Adipocyte (in vitro differentiated cells): ENCODE results near the gene RALGPS1.

Experiments
- DNase-seq: peaks from one replicate; pipeline ENCODE4 v3.0.0-alpha.2; 2015; ENCODE audit warnings: low read depth
- H3K27me3 ChIP-seq: replicated peaks from 2 replicates; pipeline ENCODE4 v1.7.0; 2013; ENCODE audit warnings: mild to moderate bottlenecking, low read length, moderate library complexity; ENCODE audit not compliant: control insufficient read depth, insufficient read depth
- H3K36me3 ChIP-seq: 2 replicates; pipeline ENCODE4 v1.7.0; 2013; ENCODE audit warnings: low read length, mild to moderate bottlenecking, moderate library complexity; ENCODE audit not compliant: control insufficient read depth, insufficient read depth, severe bottlenecking
- H3K4me1 ChIP-seq: 2 replicates; pipeline ENCODE4 v1.7.0; 2013; ENCODE audit warnings: mild to moderate bottlenecking, low read length, moderate library complexity; ENCODE audit not compliant: control insufficient read depth, insufficient read depth
- H3K4me3 ChIP-seq: 2 replicates; pipeline ENCODE4 v1.7.0; 2013; ENCODE audit warnings: mild to moderate bottlenecking, low read length, moderate library complexity
- H3K9ac ChIP-seq: 2 replicates; pipeline ENCODE4 v1.7.0; 2013; ENCODE audit warnings: mild to moderate bottlenecking, low read length, moderate library complexity
- H3K9me3 ChIP-seq: 2 replicates; pipeline ENCODE4 v1.7.0; 2013; ENCODE audit warnings: mild to moderate bottlenecking, low read length, moderate library complexity; ENCODE audit not compliant: control insufficient read depth

RALGPS1 gene

DNA sequence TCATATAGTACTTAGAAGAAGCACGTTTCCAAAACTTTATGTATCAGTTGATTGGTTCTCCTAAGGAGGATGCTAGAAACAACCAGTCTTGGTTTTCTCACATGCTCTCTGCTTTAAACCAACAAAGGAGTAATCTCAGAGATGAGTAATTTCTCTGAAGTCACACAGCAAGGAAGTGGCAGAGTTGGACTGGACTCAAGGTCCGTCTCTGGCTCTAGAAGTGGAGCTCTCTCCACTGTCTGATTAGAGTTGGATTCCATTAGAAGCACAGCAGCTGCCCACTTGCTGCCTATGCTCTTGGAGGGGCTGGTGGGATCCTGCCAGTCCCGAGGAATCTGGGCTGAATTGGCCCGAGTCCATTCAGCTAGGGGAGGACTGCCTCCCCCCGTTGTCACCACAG is 21.0 kb downstream of the RALGPS1 start:
- no peaks in the 10 kb centered on the region for H3K9me3 ChIP-seq

DNA sequence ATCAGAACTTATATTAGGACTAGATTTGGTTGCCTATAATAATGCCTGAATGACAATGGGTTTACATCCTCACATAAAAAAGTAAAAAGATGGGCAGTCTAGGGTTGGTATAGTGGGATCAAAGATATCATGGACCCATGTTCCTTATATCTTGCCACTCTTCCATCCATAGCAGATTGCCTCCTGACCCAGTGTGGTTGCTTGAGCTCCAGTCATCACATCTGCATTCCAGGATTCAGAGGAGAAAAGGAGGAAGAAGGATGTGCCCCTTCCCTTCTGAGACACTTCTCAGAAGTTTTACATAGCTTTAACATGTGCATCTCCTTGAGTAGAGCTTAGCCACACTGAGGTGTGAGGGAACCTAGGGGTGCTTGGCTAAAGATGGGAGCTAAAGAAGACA is 22.9 kb downstream of the RALGPS1 start:
- no peak for DNase-seq
- Histone ChIP-seq H3K9ac (no peak overlapping the region), H3K9me3 (no peaks in the 10 kb centered on the region), H3K4me1 (peaks cover 3% of the 10 kb centered on the region), H3K4me3 (no peak overlapping the region), H3K36me3 (no peaks in the 10 kb centered on the region), H3K27me3 (peaks cover 27% of the 10 kb centered on the region)

More for the DNA sequence above, 21.0 kb downstream of the RALGPS1 start:
- no peak overlapping the region for H3K9ac ChIP-seq
- DNase-seq = no peak
- no peaks in the 10 kb centered on the region for H3K4me1 ChIP-seq
- peaks cover 39% of the 10 kb centered on the region for H3K27me3 ChIP-seq
- no peaks in the 10 kb centered on the region for H3K36me3 ChIP-seq
- H3K4me3 ChIP-seq = no peak overlapping the region

DNA sequence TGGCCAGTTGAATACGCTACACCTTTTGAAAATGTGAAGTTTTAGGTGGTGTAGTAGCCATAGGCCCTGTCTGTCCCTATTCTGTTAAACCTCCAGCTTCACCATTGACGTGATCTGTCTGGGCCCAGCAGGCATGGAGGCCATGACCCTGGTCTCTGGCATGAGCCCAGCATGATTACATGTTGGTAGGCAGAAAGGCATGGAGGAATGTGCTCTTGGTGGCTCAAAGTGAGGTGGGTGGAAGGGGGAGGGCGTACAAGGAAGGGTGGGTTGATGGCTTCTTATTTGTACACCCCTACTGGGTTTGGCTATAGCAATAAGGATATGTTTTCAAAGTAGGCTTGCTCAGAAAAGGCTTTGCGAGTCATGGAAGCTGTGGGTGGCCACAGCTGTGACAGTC is 23.7 kb downstream of the RALGPS1 start:
- no peaks in the 10 kb centered on the region for H3K9me3 ChIP-seq
- DNase-seq = no peak
- H3K9ac ChIP-seq = no peak overlapping the region
- H3K27me3 ChIP-seq = peaks cover 26% of the 10 kb centered on the region
- H3K4me3 ChIP-seq = no peak overlapping the region
- H3K4me1 ChIP-seq = peaks cover 3% of the 10 kb centered on the region
- H3K36me3 ChIP-seq = no peaks in the 10 kb centered on the region

DNA sequence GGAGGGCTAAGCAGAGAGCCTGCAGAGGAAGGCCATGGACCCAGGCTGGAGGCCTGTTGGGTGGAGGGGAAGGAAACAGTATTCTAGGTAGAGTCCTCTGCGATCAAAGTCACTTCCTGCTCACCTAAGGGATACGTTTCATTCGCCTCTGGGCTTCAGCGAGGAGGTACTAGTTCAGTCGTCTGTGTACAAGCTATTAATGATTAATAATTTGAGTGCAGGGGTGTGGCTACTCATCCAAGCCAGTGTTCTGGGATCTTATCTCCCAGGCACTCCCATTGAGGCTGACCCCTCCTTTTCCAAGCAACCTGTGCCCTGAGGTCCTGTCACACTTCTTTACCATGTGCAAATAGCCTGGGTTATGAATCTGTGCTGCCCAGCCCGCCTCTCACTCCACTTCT is 25.2 kb downstream of the RALGPS1 start:
- no peaks in the 10 kb centered on the region for H3K9me3 ChIP-seq
- no peak overlapping the region for H3K4me3 ChIP-seq
- H3K9ac ChIP-seq = no peak overlapping the region
- DNase-seq = no peak
- H3K27me3 ChIP-seq = peaks cover 13% of the 10 kb centered on the region
- peaks cover 3% of the 10 kb centered on the region for H3K4me1 ChIP-seq
- H3K36me3 ChIP-seq = no peaks in the 10 kb centered on the region

DNA sequence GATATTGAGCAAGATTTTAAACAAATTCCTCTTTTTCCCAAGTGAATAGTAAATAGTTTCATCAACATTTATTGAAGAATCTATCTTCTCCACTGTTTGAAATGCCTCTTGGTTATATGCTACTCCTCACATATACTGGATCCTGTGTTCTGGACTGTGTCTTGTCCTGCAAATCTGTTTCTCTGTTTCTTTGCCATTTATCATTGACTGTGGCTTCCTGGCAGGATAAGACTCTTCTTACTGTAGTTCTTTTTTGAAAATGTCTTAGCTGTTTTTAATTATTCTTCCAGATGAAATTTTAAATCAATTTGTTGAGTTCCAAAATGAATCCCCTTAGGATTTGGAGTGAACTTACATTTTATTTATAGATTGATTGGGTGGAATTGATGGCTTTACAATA is 27.8 kb downstream of the RALGPS1 start:
- peaks cover 3% of the 10 kb centered on the region for H3K4me1 ChIP-seq
- no peak overlapping the region for H3K4me3 ChIP-seq
- peaks cover 18% of the 10 kb centered on the region for H3K27me3 ChIP-seq
- no peak for DNase-seq
- H3K36me3 ChIP-seq = no peaks in the 10 kb centered on the region
- H3K9me3 ChIP-seq = no peaks in the 10 kb centered on the region
- H3K9ac ChIP-seq = no peak overlapping the region

DNA sequence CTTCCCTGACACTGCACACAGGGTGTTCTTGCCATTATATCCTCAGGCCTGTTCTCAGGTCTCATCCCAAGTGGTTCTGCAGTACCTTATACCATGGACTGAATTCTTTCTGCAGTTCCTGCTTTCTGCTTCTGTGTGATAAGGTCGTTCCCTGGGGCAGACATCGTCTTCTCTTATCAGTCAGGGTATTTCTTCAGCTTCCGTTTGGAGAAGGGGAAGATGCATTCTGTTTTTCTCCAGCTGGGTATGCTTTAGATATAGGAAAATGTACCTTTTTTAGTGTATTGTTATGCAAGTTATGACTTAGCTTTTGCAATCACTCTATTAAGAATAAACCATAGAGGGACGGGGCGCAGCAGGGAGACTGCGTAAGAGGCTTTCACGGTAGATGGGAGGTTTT is 31.1 kb downstream of the RALGPS1 start:
- Histone ChIP-seq H3K9ac (no peak overlapping the region), H3K4me3 (no peak overlapping the region), H3K27me3 (peaks cover 11% of the 10 kb centered on the region), H3K4me1 (peaks cover 3% of the 10 kb centered on the region), H3K9me3 (no peaks in the 10 kb centered on the region), H3K36me3 (no peaks in the 10 kb centered on the region)
- no peak for DNase-seq

DNA sequence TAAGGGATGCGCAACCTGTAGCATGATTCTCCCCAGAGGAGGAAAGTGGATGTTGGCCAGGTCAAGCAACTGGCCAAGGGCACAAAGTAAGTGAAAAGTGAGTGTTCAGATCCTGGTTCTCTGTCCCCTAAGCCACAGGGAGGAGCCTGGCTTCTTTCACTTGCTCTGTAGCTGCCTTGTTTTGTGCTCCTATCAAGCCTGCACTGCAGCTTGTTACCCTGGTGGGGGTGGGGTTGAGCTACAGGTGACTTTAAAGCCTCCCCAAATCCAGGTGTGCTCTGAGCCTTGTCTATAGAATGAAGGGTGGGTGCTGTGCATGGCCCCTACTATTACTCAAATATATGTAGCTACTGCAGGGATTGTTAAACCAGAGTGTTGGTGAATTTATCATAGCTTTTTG is 32.9 kb downstream of the RALGPS1 start:
- no peak overlapping the region for H3K4me3 ChIP-seq
- no peak for DNase-seq
- H3K4me1 ChIP-seq = no peaks in the 10 kb centered on the region
- H3K36me3 ChIP-seq = no peaks in the 10 kb centered on the region
- peaks cover 14% of the 10 kb centered on the region for H3K27me3 ChIP-seq
- no peaks in the 10 kb centered on the region for H3K9me3 ChIP-seq
- H3K9ac ChIP-seq = no peak overlapping the region

DNA sequence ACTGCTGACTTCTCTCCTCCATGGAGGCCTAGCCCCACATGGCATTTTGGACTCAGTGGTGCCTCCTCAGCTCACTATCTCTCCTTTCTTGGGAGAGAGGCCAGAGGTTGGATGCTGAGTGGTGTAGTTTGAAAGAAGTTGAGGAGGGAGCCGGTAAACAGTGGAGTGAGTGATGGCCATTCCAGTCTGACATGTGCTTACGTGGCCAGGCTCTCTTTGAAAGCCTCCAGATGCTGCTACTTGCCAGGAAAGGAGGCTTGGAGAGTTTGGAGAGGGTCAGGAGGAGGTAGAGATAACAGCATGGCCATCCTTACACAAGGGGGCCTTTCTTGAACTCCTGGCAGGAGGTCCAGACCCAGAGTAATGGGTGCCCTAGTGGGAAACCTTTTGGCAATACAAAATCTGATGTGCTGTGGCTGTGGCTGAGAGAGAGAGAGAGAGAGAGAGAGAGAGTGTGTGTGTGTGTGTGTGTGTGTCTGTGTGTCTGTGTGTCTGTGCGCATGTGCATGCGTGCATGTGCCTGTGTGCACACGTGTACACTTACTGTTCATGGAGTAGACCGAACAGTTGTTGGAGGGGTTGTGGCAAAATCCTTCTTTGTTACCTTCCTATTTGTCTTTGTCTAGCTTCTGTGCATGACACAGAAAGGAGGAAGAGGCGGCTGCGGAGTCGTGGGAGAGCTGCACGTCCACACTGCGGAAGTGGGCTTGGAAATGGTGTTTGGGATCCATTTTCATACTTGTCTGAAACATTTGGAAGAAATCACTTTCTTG is 37.8 kb downstream of the RALGPS1 start:
- Histone ChIP-seq H3K27me3 (peaks cover 9% of the 10 kb centered on the region), H3K4me3 (no peak overlapping the region), H3K4me1 (peaks cover 5% of the 10 kb centered on the region), H3K9me3 (no peaks in the 10 kb centered on the region), H3K9ac (no peak overlapping the region), H3K36me3 (no peaks in the 10 kb centered on the region)
- DNase-seq = no peak

DNA sequence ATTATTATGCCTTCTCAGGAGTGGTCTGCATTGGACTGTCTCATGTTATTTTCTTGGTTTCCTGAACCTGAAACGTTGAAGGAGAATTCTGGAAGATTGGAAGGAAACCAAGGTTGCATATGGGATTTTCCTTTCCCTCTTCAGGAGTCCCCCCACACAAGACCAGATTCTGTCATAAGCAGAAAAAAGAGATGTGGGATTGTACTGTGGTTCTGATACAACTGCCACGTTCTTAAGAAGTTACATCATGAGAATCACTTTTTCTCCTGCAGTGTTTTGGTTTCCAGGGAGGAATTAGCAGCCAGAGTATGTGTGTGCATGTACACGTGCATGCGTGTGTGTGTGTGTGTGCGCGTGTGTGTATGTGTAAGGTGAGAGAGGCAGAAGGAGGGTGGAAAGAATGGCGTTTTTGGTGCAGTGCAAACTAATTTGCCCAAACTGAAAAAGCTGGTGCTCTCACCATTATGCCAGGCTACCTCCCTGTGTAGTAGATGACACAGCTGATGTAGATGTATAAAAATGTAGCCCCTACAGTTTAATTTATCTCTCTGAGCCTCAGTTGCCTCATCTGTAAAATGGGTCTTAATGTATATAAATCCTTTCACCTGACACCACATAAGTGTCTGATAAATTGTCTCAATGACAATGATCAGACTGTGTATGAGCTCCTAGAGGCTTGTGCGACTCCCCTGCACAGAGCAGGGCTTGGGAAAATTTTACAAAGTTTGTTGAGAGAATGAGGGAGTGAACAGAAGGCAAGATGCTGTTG is 38.6 kb downstream of the RALGPS1 start:
- no peaks in the 10 kb centered on the region for H3K36me3 ChIP-seq
- no peak overlapping the region for H3K4me3 ChIP-seq
- peak; percentile 33 for DNase-seq
- H3K27me3 ChIP-seq = peaks cover 7% of the 10 kb centered on the region
- H3K9me3 ChIP-seq = no peaks in the 10 kb centered on the region
- H3K9ac ChIP-seq = no peak overlapping the region
- H3K4me1 ChIP-seq = peaks cover 9% of the 10 kb centered on the region

DNA sequence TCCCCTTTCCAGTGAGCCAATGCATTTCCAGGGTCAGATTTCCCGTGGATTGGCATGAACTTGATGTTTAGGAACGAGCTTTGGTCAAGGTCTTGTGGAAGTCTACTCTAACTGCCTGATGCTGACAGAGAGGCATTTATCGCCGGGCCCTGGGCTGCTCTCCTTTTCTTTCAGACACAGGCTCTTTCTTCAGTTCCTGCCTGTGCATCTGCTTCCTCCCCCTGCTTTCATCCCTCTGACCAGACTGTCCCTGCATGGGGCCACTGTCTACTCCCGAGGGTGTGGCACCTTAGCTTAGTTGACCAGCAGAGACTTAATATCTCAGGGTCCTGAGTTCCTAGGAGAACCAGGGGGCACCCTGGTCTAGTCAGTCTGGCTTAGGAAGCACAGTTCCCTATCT is 41.2 kb downstream of the RALGPS1 start:
- Histone ChIP-seq H3K9ac (no peak overlapping the region), H3K27me3 (peaks cover 12% of the 10 kb centered on the region), H3K4me1 (peaks cover 9% of the 10 kb centered on the region), H3K4me3 (no peak overlapping the region), H3K36me3 (no peaks in the 10 kb centered on the region), H3K9me3 (no peaks in the 10 kb centered on the region)
- no peak for DNase-seq

DNA sequence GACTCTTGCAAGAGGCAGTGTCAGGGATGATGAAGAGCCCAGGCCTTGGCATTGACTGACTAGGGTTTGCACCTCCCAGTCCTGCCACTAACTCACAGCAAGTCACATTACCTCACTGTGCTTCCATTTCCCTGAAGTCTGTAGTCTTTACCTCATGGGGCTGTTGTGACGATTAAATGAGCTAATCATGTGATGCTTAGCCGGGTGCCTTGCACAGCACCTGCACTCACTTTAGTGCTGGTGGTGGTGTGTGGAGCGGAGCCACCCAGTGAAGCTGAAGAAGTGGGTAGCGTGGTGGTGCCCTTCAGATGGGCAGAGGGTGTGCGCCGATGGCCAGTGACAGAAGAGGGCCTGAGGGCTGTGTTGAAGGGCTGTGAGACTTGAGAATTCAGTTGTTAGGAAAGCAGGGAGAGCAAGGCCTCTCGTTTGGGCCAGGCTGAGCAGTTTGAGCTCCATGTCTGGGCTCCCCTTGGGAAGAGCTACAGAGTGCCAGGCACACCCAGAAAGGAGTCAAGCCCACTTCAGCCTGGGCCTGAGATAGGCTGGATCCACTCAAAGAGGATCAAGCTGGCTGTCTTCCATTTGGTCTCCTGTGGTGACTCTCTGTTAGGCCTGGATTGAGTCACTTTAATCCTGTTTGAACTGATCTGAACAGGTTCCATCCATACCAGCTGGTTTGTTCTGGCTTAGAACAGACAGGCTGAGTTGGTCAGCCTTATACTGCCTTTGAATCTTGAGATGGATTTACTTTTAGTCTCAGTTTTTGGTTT is 42.5 kb downstream of the RALGPS1 start:
- Histone ChIP-seq H3K9ac (no peak overlapping the region), H3K9me3 (no peaks in the 10 kb centered on the region), H3K36me3 (no peaks in the 10 kb centered on the region), H3K27me3 (peaks cover 15% of the 10 kb centered on the region), H3K4me3 (no peak overlapping the region), H3K4me1 (peaks cover 9% of the 10 kb centered on the region)
- peak; percentile 41 for DNase-seq
